Karpas-422 (cell line): ENCODE data around the gene ITM2A. TPM values are rescaled to one million over a fixed set of nuclear protein-coding genes. Genes with fewer than 3 reads are reported as not detected.

Source experiments
- DNase-seq: peaks from one replicate; pipeline ENCODE4 v3.0.0-alpha.2; 2015
- H2AFZ ChIP-seq: fragments of 200-600 bp; sonication (generic); 2 replicates; pipeline ENCODE4 v1.6.1; 2014; ENCODE audit warnings: antibody characterized with exemption, low read length, mixed read lengths
- H3K27ac ChIP-seq: fragments of 200-600 bp; sonication (generic); 2 replicates; pipeline ENCODE4 v1.5.1; 2014; ENCODE audit warnings: mild to moderate bottlenecking, low read length, moderate library complexity
- H3K27me3 ChIP-seq: fragments of 200-600 bp; sonication (generic); 2 replicates; pipeline ENCODE4 v1.6.1; 2014; ENCODE audit warnings: low read length, mixed read lengths
- H3K36me3 ChIP-seq: fragments of 200-600 bp; sonication (generic); 2 replicates; pipeline ENCODE4 v1.6.1; 2014; ENCODE audit warnings: low read length, mixed read lengths; ENCODE audit not compliant: insufficient read depth
- H3K4me1 ChIP-seq: fragments of 200-600 bp; sonication (generic); 2 replicates; pipeline ENCODE4 v1.6.1; 2014; ENCODE audit warnings: mild to moderate bottlenecking, low read length, mixed read lengths
- H3K4me2 ChIP-seq: fragments of 200-600 bp; sonication (generic); 2 replicates; pipeline ENCODE4 v1.6.1; 2014; ENCODE audit warnings: low read length, low read depth, mild to moderate bottlenecking; ENCODE audit not compliant: poor library complexity, severe bottlenecking
- H3K4me3 ChIP-seq: fragments of 200-600 bp; sonication (generic); 2 replicates; pipeline ENCODE4 v1.5.1; 2014; ENCODE audit warnings: mild to moderate bottlenecking, antibody characterized with exemption, low read length, mixed read lengths
- H3K79me2 ChIP-seq: fragments of 200-600 bp; sonication (generic); 2 replicates; pipeline ENCODE4 v1.6.1; 2014; ENCODE audit warnings: mild to moderate bottlenecking, low read length, mixed read lengths
- H3K9ac ChIP-seq: fragments of 200-600 bp; sonication (generic); 2 replicates; pipeline ENCODE4 v1.6.0; 2014; ENCODE audit warnings: low read length
- H3K9me2 ChIP-seq: fragments of 200-600 bp; sonication (generic), shearing (Covaris generic); replicated peaks from 2 replicates; pipeline ENCODE4 v1.6.0; 2014; ENCODE audit warnings: mild to moderate bottlenecking, low read length, moderate library complexity; ENCODE audit not compliant: insufficient read depth
- H3K9me3 ChIP-seq: fragments of 300-700, 200-600 bp; sonication (generic); 2 replicates; pipeline ENCODE4 v1.6.1; 2014; ENCODE audit warnings: low read length, mixed read lengths
- H4K20me1 ChIP-seq: fragments of 200-600 bp; sonication (generic); 2 replicates; pipeline ENCODE4 v1.6.1; 2014; ENCODE audit warnings: mild to moderate bottlenecking, antibody characterized with exemption, low read length, low read depth; ENCODE audit not compliant: insufficient read depth
- total RNA-seq: library from RNA; depleted of rRNA; stranded (reverse); fragments of >200 nt; shearing (Covaris generic); gene quantifications from 2 replicates; pipeline ENCODE4 v1.2.3, GENCODE V29; 2014; ENCODE audit warnings: low replicate concordance; rRNA removed

ITM2A gene
- total RNA-seq = not detected in 2 replicates

GRCh38 chrX:79366873-79367749 is at the start of gene ITM2A:
TSS of gene ITM2A (minus strand) at chrX:79367334. CDS start at chrX:79367215, 119 bp downstream.
- H4K20me1 ChIP-seq = no peaks in the 10 kb centered on the region
- no peaks in the 10 kb centered on the region for H3K36me3 ChIP-seq
- peaks cover 7% of the 10 kb centered on the region for H3K9me3 ChIP-seq
- H3K9ac ChIP-seq = no peak within 1 kb of the TSS
- DNase-seq = no peak
- H3K4me3 ChIP-seq = no peak within 1 kb of the TSS
- H3K27ac ChIP-seq = no peak within 1 kb of the TSS
- H2AFZ ChIP-seq = no peak within 1 kb of the TSS
- no peaks in the 10 kb centered on the region for H3K9me2 ChIP-seq
- H3K79me2 ChIP-seq = no peaks in the 10 kb centered on the region
- H3K27me3 ChIP-seq = no peaks in the 10 kb centered on the region
- no peak within 1 kb of the TSS for H3K4me2 ChIP-seq
- H3K4me1 ChIP-seq = no peaks in the 10 kb centered on the region

GRCh38 chrX:79415056-79415455 is 47.9 kb upstream of the ITM2A start:
- Histone ChIP-seq H3K9me2 (no peaks in the 10 kb centered on the region), H3K9me3 (no peaks in the 10 kb centered on the region; the same call in 1 of the 2 replicates), H3K9ac (no peak overlapping the region), H3K4me3 (no peak overlapping the region), H4K20me1 (no peaks in the 10 kb centered on the region), H2AFZ (no peak overlapping the region), H3K4me2 (no peak overlapping the region), H3K36me3 (no peaks in the 10 kb centered on the region), H3K4me1 (no peaks in the 10 kb centered on the region), H3K79me2 (no peaks in the 10 kb centered on the region), H3K27ac (no peak overlapping the region), H3K27me3 (no peaks in the 10 kb centered on the region)
- DNase-seq = no peak

- H3K27ac ChIP-seq = no peak overlapping the region
- no peaks in the 10 kb centered on the region for H3K27me3 ChIP-seq
- no peaks in the 10 kb centered on the region for H3K9me2 ChIP-seq
- H3K9me3 ChIP-seq = no peaks in the 10 kb centered on the region
- H3K9ac ChIP-seq = no peak overlapping the region
- H3K79me2 ChIP-seq = no peaks in the 10 kb centered on the region
- no peak overlapping the region for H3K4me2 ChIP-seq
- H3K36me3 ChIP-seq = no peaks in the 10 kb centered on the region
- H4K20me1 ChIP-seq = no peaks in the 10 kb centered on the region
- no peak overlapping the region for H2AFZ ChIP-seq
- DNase-seq = no peak
- no peak overlapping the region for H3K4me3 ChIP-seq
- H3K4me1 ChIP-seq = no peaks in the 10 kb centered on the region
Measured at GRCh38 chrX:79413963-79414362, 46.8 kb upstream of the ITM2A start.

GRCh38 chrX:79412972-79413371 is 45.8 kb upstream of the ITM2A start:
- no peak overlapping the region for H3K4me3 ChIP-seq
- no peaks in the 10 kb centered on the region for H4K20me1 ChIP-seq
- no peak overlapping the region for H3K9ac ChIP-seq
- H3K79me2 ChIP-seq = no peaks in the 10 kb centered on the region
- no peaks in the 10 kb centered on the region for H3K9me2 ChIP-seq
- H3K27me3 ChIP-seq = no peaks in the 10 kb centered on the region
- no peaks in the 10 kb centered on the region for H3K4me1 ChIP-seq
- H3K27ac ChIP-seq = no peak overlapping the region
- H3K4me2 ChIP-seq = no peak overlapping the region
- H3K36me3 ChIP-seq = no peaks in the 10 kb centered on the region
- H3K9me3 ChIP-seq = no peaks in the 10 kb centered on the region
- H2AFZ ChIP-seq = no peak overlapping the region
- peak; percentile 54 for DNase-seq

- no peak overlapping the region for H2AFZ ChIP-seq
- H3K9ac ChIP-seq = no peak overlapping the region
- DNase-seq = no peak
- no peaks in the 10 kb centered on the region for H3K36me3 ChIP-seq
- no peaks in the 10 kb centered on the region for H3K9me2 ChIP-seq
- no peak overlapping the region for H3K27ac ChIP-seq
- H4K20me1 ChIP-seq = no peaks in the 10 kb centered on the region
- no peaks in the 10 kb centered on the region for H3K4me1 ChIP-seq
- no peak overlapping the region for H3K4me2 ChIP-seq
- no peaks in the 10 kb centered on the region for H3K79me2 ChIP-seq
- H3K4me3 ChIP-seq = no peak overlapping the region
- H3K27me3 ChIP-seq = no peaks in the 10 kb centered on the region
- no peaks in the 10 kb centered on the region for H3K9me3 ChIP-seq
Measured at GRCh38 chrX:79412166-79412565, 45.0 kb upstream of the ITM2A start.

- H3K36me3 ChIP-seq = no peaks in the 10 kb centered on the region
- H3K4me2 ChIP-seq = no peak overlapping the region
- H3K4me3 ChIP-seq = no peak overlapping the region
- no peak overlapping the region for H3K27ac ChIP-seq
- no peaks in the 10 kb centered on the region for H3K9me2 ChIP-seq
- H4K20me1 ChIP-seq = no peaks in the 10 kb centered on the region
- H3K27me3 ChIP-seq = no peaks in the 10 kb centered on the region
- H3K4me1 ChIP-seq = no peaks in the 10 kb centered on the region
- H3K9me3 ChIP-seq = no peaks in the 10 kb centered on the region
- DNase-seq = no peak
- no peak overlapping the region for H3K9ac ChIP-seq
- no peak overlapping the region for H2AFZ ChIP-seq
- H3K79me2 ChIP-seq = no peaks in the 10 kb centered on the region
Measured at GRCh38 chrX:79409657-79410056, 42.5 kb upstream of the ITM2A start.

- Histone ChIP-seq H4K20me1 (no peaks in the 10 kb centered on the region), H3K27ac (no peak overlapping the region), H3K9ac (no peak overlapping the region), H3K9me2 (no peaks in the 10 kb centered on the region), H3K79me2 (no peaks in the 10 kb centered on the region), H3K36me3 (no peaks in the 10 kb centered on the region), H3K4me1 (no peaks in the 10 kb centered on the region), H3K9me3 (no peaks in the 10 kb centered on the region), H3K4me3 (no peak overlapping the region), H3K4me2 (no peak overlapping the region), H2AFZ (no peak overlapping the region), H3K27me3 (no peaks in the 10 kb centered on the region)
- DNase-seq = no peak
Measured at GRCh38 chrX:79408623-79409322, 41.6 kb upstream of the ITM2A start.

- no peak for DNase-seq
- H3K27me3 ChIP-seq = no peaks in the 10 kb centered on the region
- no peak overlapping the region for H3K4me2 ChIP-seq
- H3K9me3 ChIP-seq = peaks cover 11% of the 10 kb centered on the region; the same call in 1 of the 2 replicates
- H3K79me2 ChIP-seq = no peaks in the 10 kb centered on the region
- no peaks in the 10 kb centered on the region for H3K9me2 ChIP-seq
- no peaks in the 10 kb centered on the region for H4K20me1 ChIP-seq
- H3K36me3 ChIP-seq = no peaks in the 10 kb centered on the region
- H2AFZ ChIP-seq = no peak overlapping the region
- no peak overlapping the region for H3K4me3 ChIP-seq
- no peak overlapping the region for H3K27ac ChIP-seq
- H3K9ac ChIP-seq = no peak overlapping the region
- no peaks in the 10 kb centered on the region for H3K4me1 ChIP-seq
Measured at GRCh38 chrX:79400623-79401022, 33.5 kb upstream of the ITM2A start.
